Hippocampal formation (tissue), 2 donors: ENCODE measurements around the gene KRT76.
"Not testable (repeated sequence)": the region's sequence is repeated elsewhere in the genome, so short reads cannot be mapped to it uniquely, and the experiment has no call there.

ENCODE experiments used
- DNase-seq, 2 donors: peaks; one replicate each; lab custom pipeline; 2025; lab: John Stamatoyannopoulos, UW

KRT76 gene

DNA sequence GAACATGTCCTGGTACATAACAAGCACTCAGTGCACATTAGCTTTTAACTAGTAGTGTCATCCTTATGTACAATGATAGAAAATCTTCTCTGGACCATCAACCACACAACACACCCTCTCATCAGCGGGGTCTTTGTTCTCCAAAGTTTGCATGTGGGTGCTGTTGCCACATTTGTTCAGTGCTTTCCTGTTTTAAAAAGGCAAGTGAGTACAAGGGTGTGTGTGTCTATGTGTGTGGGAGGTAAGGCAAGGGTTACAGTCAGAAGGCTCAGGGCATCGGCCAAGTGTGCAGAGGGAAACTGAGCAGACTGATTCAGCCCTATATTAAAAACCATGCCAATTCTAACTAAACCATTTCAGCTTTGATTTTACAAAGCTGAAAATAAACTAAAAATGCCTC lies 17.9 kb downstream of the KRT76 start:
- DNase-seq, result no peak

DNA sequence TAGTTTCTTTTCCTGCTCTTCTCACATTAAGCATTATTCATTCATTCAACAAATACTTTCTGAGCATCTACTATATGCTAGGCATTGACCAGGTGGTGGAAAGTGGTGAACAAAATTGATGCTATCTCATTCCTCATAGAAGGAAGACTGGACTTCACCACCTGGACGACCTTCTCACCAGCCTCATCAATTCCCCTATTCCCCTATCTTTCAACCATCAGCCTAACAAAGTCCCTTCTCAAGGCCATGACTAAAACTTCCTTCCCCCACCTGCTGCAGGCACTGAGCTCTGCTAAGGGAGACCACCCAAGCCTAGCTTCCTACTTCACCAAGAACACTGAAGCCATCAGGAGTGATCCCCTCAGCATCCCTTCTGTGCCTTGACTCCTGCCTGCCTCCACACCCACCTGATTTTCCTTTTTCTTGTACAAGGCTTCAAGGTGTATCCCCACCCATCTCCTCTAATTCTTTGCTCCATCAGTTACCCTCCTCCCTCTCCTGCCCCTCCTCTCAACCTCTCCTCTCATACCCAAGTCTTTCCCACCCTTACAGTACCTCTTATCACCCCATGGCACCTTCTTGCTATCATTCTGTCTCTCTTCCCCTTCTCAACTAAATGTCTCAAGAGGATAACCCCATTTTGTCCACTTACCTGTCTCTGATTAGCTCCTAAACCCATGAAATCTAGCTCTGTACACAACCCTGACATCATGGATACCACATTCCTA lies 19.5 kb downstream of the KRT76 start:
- DNase-seq, result no peak

DNA sequence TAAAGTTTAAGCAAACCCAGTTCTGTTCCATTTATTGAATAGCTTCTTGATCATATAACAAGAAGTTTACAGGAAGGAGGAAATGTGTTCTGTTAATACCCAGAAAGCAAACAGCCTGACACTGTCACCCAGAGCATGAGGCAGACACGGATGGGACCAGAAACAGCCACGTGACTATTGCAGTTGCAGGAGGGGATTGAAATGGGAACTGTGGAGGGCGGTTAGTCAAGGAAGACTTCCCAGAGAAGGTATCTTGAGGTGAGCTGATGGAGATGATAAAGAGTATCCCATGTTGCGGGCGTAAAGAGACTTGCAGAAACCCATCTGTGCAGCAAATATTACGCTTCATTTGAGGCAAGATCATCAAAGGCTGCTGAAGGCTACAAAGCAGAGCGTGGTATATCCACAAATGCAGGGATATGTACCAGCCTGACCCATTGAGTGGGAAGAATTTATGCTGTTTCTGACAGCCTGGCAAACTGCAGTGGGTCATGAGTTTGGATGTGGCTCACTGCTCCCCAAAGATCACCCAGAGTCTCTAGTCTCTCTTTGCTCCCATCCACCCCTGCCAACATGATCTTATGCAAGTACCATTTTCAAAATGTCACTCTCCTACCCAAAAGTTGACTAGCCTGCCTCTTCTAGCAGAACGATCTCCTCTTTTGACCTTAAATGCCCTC lies 20.7 kb downstream of the KRT76 start:
- no peak for DNase-seq

DNA sequence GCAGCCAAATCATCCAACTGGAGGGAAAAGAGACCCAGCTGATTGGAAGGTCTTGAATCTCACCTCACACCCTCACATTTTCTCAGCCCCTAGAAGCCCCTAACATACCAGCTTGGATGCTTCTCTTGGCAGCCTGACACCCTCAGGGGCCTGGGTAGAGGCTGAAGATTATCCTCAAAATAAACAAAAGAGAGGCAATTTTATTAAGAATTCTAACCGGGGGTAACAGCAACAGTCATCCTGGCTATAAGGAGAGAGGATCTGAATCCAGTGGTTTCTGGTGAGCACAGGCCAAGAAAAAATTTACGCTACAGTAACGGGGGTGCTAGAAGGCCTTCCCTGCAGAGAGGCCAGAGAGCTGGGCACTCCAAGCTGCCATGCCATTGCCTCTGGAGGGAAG lies 21.6 kb downstream of the KRT76 start:
- DNase-seq, result no peak

DNA sequence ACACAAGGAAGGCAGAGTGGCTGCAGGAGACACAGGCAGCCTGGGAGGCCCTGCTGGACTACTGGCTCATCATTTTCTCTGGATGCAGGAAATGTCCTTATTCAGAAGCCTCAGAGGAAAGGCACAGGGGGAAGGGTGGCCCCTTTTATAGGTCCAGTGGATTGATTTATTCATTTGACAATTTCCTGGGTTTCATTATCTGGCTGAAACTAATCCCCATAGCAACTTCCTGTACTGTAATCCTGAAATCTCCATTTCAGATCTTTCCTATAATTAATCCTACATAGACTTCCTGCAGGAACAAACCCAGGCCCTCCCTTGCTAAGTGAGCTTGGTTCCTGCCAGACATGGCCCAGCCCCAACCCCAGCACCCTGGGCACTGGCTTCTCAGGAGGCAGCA lies 23.0 kb downstream of the KRT76 start:
- no peak for DNase-seq

DNA sequence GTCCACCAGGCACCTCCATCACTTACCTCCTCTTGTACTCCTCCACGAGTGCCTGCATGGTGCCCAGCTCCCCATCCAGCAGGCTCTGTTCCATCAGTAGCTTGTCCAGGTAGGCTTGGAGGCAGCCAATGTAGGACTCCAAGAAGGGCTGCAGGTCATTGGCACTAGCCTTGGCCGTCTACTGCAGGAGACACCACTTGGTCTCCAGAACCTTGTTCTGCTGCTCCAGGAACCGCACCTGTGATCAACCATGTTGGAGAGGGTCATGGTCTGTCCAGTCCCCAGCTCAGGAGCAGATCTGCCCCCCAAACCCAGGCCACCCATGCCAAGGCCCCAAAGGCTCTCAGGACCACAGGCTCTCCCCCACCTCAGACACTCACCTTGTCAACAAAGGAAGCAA lies 23.9 kb downstream of the KRT76 start:
- no peak for DNase-seq

DNA sequence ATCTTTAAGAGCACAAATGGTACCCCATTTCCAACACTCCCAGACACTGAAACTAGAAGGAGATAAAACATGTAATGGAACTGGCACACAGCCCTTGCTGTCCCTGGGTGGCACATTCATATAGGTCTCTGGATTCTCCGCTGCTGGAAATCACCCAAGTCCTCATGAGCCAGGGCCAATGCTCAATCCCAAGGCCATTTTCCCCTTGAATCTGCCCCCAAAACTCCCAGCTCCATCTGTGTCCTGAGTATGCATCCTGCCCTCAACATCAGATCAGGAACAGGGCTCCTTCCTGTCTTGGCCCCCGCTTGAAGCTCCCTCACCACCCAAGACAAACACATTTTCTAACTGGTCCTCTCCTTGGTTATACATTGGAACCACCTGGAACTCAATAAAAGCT lies 24.6 kb downstream of the KRT76 start:
- DNase-seq, result no peak

DNA sequence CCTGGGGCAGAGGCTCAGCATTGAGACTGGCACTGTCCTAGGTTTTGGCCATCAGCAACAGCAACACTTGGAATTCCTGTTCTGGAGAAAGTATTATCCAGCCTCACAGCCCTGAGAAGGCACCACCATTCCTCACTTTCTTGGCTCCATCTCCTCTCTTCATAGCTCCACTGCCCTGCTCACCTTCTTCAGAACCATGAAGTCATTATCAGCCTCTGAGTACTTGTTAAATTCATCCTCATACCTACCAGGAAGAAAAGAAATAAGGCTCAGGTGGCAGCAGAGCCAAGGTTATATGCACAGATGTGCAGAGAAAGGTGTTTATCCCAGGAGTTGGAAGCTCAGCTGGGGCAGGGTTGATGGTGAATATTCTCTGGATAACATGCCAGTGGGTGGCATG lies 25.4 kb downstream of the KRT76 start:
- no peak for DNase-seq

DNA sequence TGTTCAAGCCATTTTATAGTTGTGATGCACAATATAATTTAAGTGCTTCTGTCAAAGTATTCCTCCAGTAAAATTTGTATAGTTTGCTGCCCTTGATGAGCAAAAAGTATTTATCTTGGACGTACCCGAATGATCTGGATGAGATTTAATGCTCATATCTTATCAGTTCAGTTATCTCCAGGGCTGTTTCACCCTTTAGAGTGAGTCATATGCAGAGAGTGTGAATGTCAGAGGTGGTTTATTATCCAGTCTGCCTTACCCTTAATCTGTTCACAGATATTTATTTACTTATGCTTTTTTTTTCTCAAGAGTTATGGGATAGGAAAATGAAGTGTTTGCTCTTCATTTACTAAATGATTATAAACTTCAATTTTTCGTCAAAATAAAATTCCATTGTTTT lies 26.6 kb downstream of the KRT76 start:
- not testable (repeated sequence) for DNase-seq

DNA sequence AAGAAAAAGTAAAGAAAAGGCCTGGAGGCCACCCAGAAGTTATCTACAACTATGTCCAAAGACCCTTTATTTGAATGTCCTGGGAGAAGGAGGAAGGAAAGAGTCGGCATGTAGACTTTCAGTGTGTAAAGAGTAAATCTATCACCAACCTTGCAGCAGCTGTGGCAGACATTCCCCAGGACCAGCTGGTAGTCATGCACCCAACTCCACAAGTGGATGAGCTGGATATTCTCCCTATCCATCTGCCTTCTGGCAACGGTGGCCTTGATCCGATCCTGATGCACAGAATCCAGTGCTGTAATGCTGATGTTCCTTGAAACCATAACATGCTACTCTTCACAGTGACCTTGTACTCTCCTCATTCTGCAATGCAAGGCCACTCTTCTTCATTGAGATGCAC lies 27.3 kb downstream of the KRT76 start:
- DNase-seq, result no peak

DNA sequence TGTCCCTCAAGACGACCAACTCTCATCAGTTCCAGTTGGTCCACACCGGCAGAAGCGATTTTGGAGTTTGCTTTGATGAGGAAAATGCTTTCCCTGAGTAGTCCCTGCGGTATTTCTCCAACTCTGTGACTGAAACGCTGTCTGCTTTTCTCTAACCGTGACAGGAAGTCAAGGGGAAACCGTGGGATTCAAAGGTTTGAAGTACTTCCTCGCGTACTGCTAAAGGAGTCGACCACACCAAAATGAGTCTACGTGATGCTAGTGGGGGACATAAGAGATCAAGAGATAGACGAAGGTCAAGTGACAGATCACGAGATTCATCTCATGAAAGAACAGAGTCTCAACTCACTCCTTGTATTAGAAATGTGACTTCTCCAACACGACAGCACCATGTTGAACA lies 28.6 kb downstream of the KRT76 start:
- no peak for DNase-seq

DNA sequence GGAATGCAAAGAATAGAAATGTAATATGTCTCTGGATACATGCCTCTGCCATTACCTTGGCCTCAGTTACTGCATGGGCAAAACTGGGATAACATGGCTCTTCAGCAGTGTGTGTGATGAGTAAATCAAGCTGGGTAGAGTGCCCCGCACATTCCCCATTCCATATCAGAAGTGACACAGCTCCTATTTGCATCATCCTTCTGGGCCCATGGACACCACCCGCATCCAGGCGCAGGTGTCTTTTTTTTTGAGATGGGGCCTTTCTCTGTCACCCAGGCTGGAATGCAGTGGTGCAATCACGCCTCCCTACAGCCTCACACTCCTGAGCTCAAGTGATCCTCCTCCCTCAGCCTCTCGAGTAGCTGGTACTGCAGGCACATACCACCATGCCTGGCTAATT lies 31.6 kb downstream of the KRT76 start:
- DNase-seq, result no peak

DNA sequence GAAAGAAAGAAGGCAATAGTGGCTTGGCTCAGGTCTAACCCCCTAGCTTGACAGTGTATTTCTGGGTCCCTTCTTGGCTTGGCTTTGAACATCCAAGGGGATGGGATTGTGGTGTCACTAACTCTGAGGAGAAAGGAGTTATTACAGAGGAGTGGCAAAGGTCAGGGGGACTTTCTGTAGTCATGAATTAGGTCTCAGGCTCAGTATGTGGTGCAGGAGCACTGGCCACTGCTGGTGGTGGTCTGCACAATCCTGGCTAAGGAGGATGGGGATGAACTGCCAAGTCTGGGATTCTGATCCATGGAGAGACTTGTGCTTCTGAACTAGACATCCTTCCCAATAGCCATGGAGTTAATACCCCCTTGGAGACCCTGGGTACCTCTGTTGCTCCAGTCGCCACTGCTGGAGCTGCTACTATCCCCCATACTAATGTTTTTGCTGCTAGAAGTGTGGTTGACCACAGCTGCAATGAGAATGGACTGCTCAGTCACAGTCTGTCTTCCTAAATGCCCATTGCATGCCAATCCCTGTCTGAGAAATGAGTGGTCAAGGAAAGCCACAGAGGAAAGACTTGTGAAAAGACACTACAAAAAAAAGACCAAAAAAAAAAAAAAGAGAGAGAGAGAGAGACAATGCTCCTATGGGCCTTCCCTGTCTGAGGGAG lies 32.5 kb downstream of the KRT76 start:
- no peak for DNase-seq

DNA sequence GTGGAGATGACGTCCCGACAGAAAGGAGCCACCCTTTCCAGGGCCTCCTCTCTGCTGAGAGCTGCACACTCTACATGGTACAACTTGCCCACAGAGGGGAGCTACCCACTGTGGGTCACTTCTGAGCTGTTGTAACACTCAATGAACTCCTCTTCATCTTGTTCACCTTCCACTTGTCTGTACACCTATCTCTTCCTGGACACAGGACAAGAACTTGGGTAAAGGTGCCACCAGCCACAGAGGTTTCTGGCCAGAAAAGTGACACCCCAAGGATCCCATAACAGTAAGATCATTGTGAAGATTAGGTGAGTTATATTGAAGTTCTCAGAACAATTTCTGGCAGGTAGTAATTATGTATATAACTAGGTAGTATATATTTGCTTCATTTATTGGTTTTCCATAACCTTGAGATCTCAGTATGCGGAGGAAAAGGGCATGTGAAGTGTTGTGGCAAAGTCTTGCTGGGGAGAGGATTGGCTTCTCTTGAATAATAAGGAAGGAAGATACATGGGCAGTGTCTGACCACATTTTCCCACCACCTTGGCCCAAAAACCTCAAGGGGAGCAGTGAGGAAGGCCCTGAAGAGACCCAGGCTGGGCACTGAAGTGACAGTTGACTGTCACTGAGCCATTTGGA lies 34.2 kb downstream of the KRT76 start:
- DNase-seq, result no peak

DNA sequence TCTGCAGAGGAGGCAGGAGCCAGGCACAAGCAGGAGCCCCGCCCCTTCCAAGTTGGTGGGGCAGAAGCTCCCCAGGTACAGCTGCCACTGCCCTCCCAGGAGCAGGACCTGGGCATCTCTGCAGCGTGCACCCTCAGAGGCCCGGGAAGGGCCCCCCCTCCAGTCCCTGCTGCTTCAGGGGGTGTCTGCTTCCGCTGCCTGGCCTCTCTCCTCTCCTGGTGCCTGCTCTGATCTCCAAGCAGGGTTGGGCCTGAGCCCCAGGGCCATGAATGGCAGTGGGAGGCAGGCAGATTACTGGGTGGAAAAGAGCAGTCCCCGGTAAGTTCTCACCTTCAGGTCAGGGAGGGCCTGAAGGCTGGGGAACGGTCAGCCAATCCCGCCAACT lies 35.0 kb downstream of the KRT76 start:
- no peak for DNase-seq

DNA sequence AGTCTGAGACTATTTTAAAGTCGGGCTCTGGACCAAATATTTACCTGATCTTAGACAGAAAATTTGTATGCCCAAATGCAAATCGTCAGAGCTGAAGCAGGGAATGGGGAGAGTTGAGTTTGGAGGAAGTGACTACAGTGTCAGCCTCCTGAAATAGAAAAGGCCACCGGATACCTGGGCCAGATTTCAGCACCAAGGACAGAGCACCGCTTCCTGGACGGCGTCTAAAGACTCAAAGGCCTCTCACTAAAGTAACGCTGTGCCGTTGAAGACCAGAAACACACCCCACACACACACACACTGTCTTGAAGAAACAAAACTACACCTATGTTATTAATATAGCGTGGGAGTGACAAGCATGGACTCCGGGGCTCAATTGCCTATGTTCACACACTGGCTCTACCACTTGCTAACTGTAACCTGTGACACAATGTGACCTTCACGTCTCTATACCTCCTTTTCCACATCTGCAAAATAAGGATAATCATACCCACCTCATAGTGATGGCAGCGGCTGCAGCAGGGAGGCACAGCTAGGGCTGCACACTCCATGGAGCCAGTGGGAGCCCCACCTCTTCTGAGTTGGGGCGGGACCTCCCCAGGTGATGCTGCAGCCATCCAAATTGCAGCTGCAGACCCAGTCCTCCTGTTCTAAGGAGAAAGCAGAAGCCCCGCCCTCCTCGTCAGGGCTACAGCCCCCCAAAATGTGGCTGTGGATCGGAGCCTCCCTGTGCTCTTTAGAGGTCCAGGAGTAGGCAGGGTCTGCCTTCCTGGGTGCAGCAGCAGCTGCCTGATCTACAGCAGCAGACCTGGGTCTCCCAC lies 35.6 kb downstream of the KRT76 start:
- DNase-seq, result no peak

DNA sequence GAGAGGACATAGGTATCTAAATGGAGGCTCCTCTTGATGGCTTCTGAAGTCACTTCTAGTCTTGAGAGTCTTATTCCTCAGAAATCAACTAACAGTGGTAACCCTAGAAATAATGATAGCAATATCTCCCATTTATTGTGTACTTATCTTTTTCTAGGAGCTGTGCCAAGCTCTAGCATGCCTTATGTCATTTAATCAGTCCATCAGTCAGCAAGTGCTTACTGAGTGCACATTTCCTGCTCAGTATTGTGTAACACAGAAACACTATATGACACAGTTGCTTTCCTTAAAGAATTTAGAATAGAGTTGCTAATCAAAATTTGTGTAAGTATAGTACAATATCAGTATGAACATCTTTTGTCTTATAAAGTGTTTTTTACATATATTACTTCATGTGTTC lies 36.6 kb downstream of the KRT76 start:
- no peak for DNase-seq

DNA sequence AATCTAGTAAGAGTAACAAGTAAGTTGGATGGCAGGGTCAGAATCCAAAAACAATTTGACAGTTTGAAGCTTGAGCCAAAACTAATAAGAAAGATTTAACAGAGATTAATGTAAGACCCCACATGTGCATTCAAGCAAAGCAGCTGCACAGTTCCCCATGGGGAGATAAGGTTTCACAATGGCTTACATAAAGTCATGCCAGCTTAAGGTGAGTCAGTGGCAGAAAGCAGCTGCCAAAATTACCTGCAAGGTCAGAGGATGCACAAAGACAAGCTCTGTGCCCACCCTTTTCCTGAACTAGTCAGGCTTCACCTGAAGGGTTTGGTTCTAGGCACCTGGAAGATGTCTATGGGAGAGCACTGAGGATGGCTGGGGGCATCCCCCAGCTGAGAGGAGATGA lies 37.2 kb downstream of the KRT76 start:
- DNase-seq, result no peak

DNA sequence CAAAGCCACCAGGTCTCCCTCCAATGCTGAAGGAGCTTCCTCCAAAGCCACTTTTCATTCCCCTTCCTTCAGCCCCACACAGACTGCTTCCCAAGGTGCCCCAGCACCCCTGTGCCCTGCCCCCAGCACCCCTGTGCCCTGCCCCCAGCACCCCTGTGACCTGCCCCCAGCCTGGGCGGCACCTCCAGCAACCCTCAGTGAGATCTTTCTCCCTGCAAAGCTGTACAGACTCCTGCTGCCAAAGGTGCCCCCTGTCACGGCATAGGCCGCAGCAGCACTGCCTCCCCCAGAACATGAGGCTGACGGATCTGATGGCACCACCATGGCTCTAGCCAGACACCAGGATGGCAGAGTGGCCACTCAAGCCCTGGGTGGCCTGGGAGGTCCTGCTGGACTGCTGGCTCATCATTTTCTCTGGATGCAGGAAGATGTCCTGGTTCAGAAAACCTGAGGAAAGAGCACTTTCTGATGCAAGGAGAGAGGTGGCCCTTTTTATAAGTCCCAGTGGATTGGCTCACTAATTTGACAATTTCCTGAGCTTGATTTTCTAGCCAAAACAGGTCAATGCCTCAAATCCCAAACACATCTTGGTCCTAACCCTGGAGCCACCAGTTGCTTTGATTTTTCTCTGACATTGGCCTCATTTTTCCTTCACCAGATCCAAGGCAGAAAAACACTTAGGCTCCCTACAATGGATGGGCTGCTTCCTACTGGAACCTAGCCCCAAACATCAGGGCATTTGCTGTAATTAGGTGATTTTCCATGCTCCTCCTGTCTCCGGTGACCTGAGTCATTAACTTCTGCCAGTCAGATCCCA lies 41.1 kb downstream of the KRT76 start:
- no peak for DNase-seq

DNA sequence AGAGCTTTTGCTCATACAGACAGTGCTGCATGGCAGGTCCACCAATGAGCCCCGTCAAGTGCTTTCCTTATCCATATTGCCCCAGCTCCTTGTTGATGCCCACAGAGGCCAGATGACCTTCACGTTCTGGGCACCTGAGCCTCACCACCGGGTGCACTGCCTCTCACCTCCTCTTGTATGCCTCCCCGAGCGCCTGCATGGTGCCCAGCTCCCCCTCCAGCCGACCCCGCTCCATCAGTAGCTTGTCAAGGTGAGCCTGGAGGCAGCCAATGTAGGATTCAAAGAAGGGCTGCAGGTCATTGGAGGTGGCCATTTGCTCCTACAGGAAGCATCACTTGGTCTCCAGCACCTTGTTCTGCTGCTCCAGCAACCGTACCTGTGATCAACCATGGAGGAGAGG lies 42.0 kb downstream of the KRT76 start:
- no peak for DNase-seq

DNA sequence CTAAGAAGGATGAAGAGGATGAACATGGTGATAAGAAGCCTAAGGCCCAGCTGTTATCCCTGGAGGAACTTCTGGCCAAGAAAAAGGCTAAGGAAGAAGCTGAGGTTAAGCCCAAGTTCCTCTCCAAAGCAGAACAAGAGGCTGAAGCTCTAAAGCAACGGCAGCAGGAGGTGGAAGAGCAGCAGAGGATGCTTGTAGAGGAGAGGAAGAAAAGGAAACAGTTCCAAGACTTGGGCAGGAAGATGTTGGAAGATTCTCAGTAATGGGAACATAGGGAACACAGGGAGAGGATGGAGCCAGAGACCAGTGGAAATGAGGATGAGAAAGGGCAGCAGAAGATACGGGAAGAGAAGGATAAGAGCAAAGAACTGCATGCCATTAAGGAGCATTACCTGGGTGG lies 46.4 kb downstream of the KRT76 start:
- no peak for DNase-seq
